CD14-positive monocyte (primary cell): ENCODE data around the gene INMT. TPM values are rescaled to one million over a fixed set of nuclear protein-coding genes. Genes with fewer than 3 reads are reported as not detected.

Experiments used
- DNase-seq, 3 donors: peaks; one replicate each; pipeline ENCODE4 v3.0.0-alpha.2; 2011 to 2022
- H2AFZ ChIP-seq: 2 replicates; pipeline ENCODE4 v1.6.0; 2012; ENCODE audit warnings: mild to moderate bottlenecking, low read depth, low read length, inconsistent platforms; ENCODE audit not compliant: insufficient read depth, poor library complexity, severe bottlenecking
- H3K27ac ChIP-seq, 2 donors: 1 replicate in 1 of 2; 2 replicates in 1 of 2; pipeline ENCODE4 v1.5.1; 2012 to 2013; ENCODE audit warnings: low read length in 2 of 2, control low read depth in 1 of 2, inconsistent platforms in 1 of 2, low read depth in 1 of 2, mild to moderate bottlenecking in 1 of 2
- H3K27me3 ChIP-seq, 2 donors: one replicate each; pipeline versions ENCODE4 v1.6.0 to v1.6.1; 2011 to 2013; ENCODE audit warnings: low read length in 2 of 2; ENCODE audit not compliant: control insufficient read depth in 2 of 2, insufficient read depth in 2 of 2
- H3K36me3 ChIP-seq, 2 donors: replicated peaks in 1 of 2; 1 replicate in 1 of 2; 2 replicates in 1 of 2; pipeline versions ENCODE4 v1.5.1 to v1.6.1; 2012 to 2013; ENCODE audit warnings: low read length in 2 of 2, control low read depth in 1 of 2, inconsistent platforms in 1 of 2, mild to moderate bottlenecking in 1 of 2; ENCODE audit not compliant: insufficient read depth in 2 of 2, control insufficient read depth in 1 of 2
- H3K4me1 ChIP-seq, 2 donors: 1 replicate in 1 of 2; 2 replicates in 1 of 2; pipeline versions ENCODE4 v1.5.1 to v1.6.1; 2012 to 2013; ENCODE audit warnings: low read length in 2 of 2, control low read depth in 1 of 2, inconsistent platforms in 1 of 2, mild to moderate bottlenecking in 1 of 2, moderate library complexity in 1 of 2; ENCODE audit not compliant: insufficient read depth in 2 of 2, control insufficient read depth in 1 of 2
- H3K4me2 ChIP-seq: replicated peaks from 2 replicates; pipeline ENCODE3; 2012; ENCODE audit warnings: low read length, moderate library complexity, mild to moderate bottlenecking; ENCODE audit not compliant: poor library complexity, severe bottlenecking; ENCODE audit errors: extremely low read depth
- H3K4me3 ChIP-seq, 3 experiments: fragments of 200-600 bp in 1 of 3; sonication (generic) in 1 of 3; replicated peaks in 1 of 3; 1 replicate in 2 of 3; 2 replicates in 1 of 3; pipeline ENCODE4 v1.5.1; 2011 to 2013; ENCODE audit warnings: low read length in 3 of 3, mild to moderate bottlenecking in 3 of 3, control low read depth in 2 of 3, low read depth in 2 of 3, inconsistent platforms in 1 of 3, moderate library complexity in 1 of 3
- H3K79me2 ChIP-seq: 2 replicates; pipeline ENCODE4 v1.6.0; 2012; ENCODE audit warnings: mild to moderate bottlenecking, control low read depth, inconsistent platforms, low read length, moderate library complexity; ENCODE audit not compliant: insufficient read depth
- H3K9ac ChIP-seq: 2 replicates; pipeline ENCODE4 v1.6.0; 2017; ENCODE audit warnings: low read length, mild to moderate bottlenecking; ENCODE audit not compliant: insufficient read depth, poor library complexity, severe bottlenecking
- H3K9me3 ChIP-seq, 2 donors: replicated peaks in 1 of 2; 1 replicate in 1 of 2; 2 replicates in 1 of 2; pipeline versions ENCODE4 v1.5.1 to v1.6.1; 2012 to 2013; ENCODE audit warnings: low read length in 2 of 2, control low read depth in 1 of 2; ENCODE audit not compliant: control insufficient read depth in 1 of 2, insufficient read depth in 1 of 2
- H4K20me1 ChIP-seq: 2 replicates; pipeline ENCODE4 v1.6.0; 2012; ENCODE audit warnings: mild to moderate bottlenecking, low read length, control low read depth, moderate library complexity; ENCODE audit not compliant: insufficient read depth
- H3K27ac Mint-ChIP-seq, 7 donors: one replicate each; pipeline ENCODE4 v1.8.0; 2020; ENCODE audit warnings: mild to moderate bottlenecking in 7 of 7, mixed read lengths in 7 of 7, moderate library complexity in 6 of 7, inconsistent platforms in 2 of 7
- H3K27me3 Mint-ChIP-seq, 3 donors: one replicate each; pipeline ENCODE4 v1.8.0; 2021 to 2022; ENCODE audit warnings: low read depth in 3 of 3, mild to moderate bottlenecking in 3 of 3, mixed read lengths in 3 of 3, moderate library complexity in 3 of 3, inconsistent platforms in 1 of 3
- H3K36me3 Mint-ChIP-seq, 2 donors: one replicate each; pipeline ENCODE4 v1.8.0; 2020; ENCODE audit warnings: mixed read lengths in 2 of 2, inconsistent platforms in 1 of 2, mild to moderate bottlenecking in 1 of 2
- H3K4me1 Mint-ChIP-seq: one replicate; pipeline ENCODE4 v1.8.0; 2020; ENCODE audit warnings: mild to moderate bottlenecking, mixed read lengths
- H3K4me3 Mint-ChIP-seq, 2 donors: one replicate each; pipeline ENCODE4 v1.8.0; 2020; ENCODE audit warnings: mild to moderate bottlenecking in 2 of 2, mixed read lengths in 2 of 2, moderate library complexity in 1 of 2
- H3K9me3 Mint-ChIP-seq, 7 donors: one replicate each; pipeline ENCODE4 v1.8.0; 2020 to 2022; ENCODE audit warnings: mixed read lengths in 7 of 7, mild to moderate bottlenecking in 6 of 7, moderate library complexity in 6 of 7, inconsistent platforms in 2 of 7
- CTCF ChIP-seq: fragments of 200-600 bp; IDR thresholded peaks from one replicate; pipeline ENCODE4 v1.8.0; 2022; ENCODE audit warnings: antibody characterized with exemption, mild to moderate bottlenecking
- WGBS: methylation state at CpG from one replicate; pipeline ENCODE4 v1.1.5; 2013; ENCODE audit warnings: missing lambda C conversion rate; ENCODE audit not compliant: insufficient coverage; 5-methylcytosine and 5-hydroxymethylcytosine counted together
- intact Hi-C, 2 donors: fragments of 100-400 bp; cut with micrococcal nuclease; formaldehyde crosslinking; loops; one replicate each; pipeline versions ENCODE4 v1.15.0 to v1.15.1; 2023
- polyA plus RNA-seq, 3 donors: library from polyadenylated mRNA; depleted of rRNA in 1 of 3; unstranded in 2 of 3; stranded (reverse) in 1 of 3; fragments of 300-500 nt in 2 of 3; fragments of >200 nt in 1 of 3; fragmentation: Illumina TruSeq in 2 of 3; gene quantifications; 1 replicate in 2 of 3; 2 replicates in 1 of 3; pipeline ENCODE4 v1.2.3, GENCODE V29; 2012 to 2021

INMT gene
- polyA plus RNA-seq, 3 donors, result not detected

GRCh38 chr7:30791114-30791513 is 39.2 kb downstream of the INMT start:
- peaks cover 5% of the 10 kb centered on the region for H3K4me1 Mint-ChIP-seq
- H3K27ac Mint-ChIP-seq, result no peak overlapping the region

DNA sequence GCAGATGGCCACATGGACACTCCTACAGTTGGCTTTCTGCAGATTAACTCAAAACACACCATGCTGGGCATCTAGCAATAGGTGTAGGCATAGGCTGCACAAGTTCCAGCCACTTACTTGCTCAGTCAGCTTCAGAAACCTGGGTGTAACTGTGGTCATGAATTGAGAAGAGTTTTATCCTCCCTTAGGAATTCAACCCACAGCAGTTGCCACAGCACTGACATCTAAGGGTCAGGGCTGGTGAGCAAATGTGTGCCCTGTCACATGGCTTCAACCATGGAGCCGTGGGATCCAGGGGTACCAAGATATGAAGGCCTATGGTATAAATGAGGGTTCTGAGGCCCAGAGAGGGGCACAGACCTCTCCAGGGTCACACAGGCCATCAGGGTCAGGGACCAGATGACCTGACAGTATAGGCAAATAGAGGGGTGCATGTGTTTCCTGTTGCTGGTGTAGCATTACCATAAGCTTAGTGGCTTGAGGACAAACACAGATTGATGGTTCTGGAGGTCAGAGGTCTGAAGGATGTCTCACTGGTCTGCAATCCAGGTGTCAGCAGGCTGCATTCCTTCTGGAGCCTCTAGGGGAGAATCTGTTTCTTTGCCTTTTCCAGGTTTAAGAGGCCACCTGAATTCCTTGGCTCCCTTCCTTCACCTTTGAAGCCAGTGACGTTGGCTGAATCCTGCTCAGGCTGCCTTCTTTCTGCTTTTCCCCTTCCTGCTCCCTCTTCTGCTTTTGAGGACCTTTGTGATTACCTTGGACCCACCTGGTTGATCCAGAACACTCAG is 43.4 kb downstream of the INMT start:
- no peaks in the 10 kb centered on the region for H3K36me3 Mint-ChIP-seq
- H3K9me3 Mint-ChIP-seq, result no peaks in the 10 kb centered on the region
- no peak overlapping the region for H3K27ac ChIP-seq
- peaks cover 0 to 3% (median 1%) of the 10 kb centered on the region in 3 donors for H3K27me3 Mint-ChIP-seq
- no peaks in the 10 kb centered on the region for H3K9me3 ChIP-seq
- WGBS, result 74% methylated on average over 2 of the region's 2 CpGs
- no peaks in the 10 kb centered on the region for H3K4me1 Mint-ChIP-seq
- TF ChIP-seq CTCF, result no peak
- intact Hi-C loops, result no loop called here
- no peak overlapping the region for H3K4me2 ChIP-seq
- H3K79me2 ChIP-seq, result no peaks in the 10 kb centered on the region
- H2AFZ ChIP-seq, result no peak overlapping the region
- no peaks in the 10 kb centered on the region for H3K27me3 ChIP-seq
- no peaks in the 10 kb centered on the region for H3K36me3 ChIP-seq
- no peak overlapping the region for H3K4me3 ChIP-seq
- H3K4me1 ChIP-seq, result no peaks in the 10 kb centered on the region
- no peaks in the 10 kb centered on the region for H4K20me1 ChIP-seq
- no peak overlapping the region for H3K27ac Mint-ChIP-seq
- no peak overlapping the region for H3K4me3 Mint-ChIP-seq
- no peak overlapping the region for H3K9ac ChIP-seq
- no peak for DNase-seq

More at GRCh38 chr7:30791114-30791513, 39.2 kb downstream of the INMT start:
- no peak overlapping the region for H2AFZ ChIP-seq
- Mint-ChIP-seq H3K27me3 (peaks cover 0 to 4% (median 0%) of the 10 kb centered on the region in 3 donors), H3K36me3 (no peaks in the 10 kb centered on the region), H3K4me3 (no peak overlapping the region), H3K9me3 (no peaks in the 10 kb centered on the region)
- H3K9ac ChIP-seq, result no peak overlapping the region
- no peaks in the 10 kb centered on the region for H3K36me3 ChIP-seq
- H4K20me1 ChIP-seq, result no peaks in the 10 kb centered on the region
- H3K27me3 ChIP-seq, result no peaks in the 10 kb centered on the region
- intact Hi-C loops, result no loop called here
- H3K4me2 ChIP-seq, result no peak overlapping the region
- H3K4me3 ChIP-seq, result no peak overlapping the region
- H3K79me2 ChIP-seq, result no peaks in the 10 kb centered on the region
- DNase-seq, result no peak
- H3K27ac ChIP-seq, result no peak overlapping the region
- no peaks in the 10 kb centered on the region for H3K4me1 ChIP-seq
- H3K9me3 ChIP-seq, result no peaks in the 10 kb centered on the region
- 98% methylated on average over 10 of the region's 10 CpGs for WGBS
- no peak for TF ChIP-seq CTCF
